ENCODE measurements around the gene SOCS2.

DNA sequence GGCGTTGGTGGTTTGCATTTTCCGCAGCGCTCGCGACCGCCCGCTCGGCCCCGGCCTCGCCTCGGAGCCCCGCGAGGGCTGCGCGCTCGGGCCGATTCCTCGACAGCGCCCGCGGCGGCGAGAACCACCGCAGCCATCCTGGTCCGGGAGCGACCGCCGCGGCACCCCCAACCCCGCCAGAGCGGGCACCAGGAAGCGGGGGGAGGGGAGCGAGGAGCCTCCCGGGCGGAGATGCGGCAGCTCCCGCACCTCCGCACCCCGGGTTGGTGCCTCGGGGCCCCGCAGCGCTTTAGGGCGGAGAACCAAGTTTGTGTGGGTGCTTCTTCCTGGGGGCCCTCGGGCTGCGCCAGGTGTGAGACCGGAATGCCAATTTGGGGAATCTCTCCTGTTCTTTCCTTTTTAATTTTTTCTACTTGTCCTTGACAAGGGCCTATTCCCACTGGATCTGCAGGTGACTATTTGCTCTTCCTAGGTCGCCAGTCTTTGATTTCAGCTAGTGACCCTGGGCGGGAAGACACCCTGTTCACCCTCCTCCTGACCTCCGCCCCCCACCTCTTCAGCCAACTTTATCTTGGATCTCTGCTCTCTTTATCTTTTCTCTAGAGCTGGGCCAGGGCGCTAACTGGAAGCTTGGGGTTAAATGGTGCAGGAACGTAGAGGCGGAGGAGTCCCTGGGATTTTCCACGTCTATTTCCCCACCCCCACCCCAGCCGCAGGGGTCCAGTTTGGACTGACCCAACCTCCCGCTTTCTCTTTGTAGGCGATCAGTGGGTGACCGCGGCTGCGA, at the start of gene SOCS2:
- TF ChIP-seq, protein P1, sequence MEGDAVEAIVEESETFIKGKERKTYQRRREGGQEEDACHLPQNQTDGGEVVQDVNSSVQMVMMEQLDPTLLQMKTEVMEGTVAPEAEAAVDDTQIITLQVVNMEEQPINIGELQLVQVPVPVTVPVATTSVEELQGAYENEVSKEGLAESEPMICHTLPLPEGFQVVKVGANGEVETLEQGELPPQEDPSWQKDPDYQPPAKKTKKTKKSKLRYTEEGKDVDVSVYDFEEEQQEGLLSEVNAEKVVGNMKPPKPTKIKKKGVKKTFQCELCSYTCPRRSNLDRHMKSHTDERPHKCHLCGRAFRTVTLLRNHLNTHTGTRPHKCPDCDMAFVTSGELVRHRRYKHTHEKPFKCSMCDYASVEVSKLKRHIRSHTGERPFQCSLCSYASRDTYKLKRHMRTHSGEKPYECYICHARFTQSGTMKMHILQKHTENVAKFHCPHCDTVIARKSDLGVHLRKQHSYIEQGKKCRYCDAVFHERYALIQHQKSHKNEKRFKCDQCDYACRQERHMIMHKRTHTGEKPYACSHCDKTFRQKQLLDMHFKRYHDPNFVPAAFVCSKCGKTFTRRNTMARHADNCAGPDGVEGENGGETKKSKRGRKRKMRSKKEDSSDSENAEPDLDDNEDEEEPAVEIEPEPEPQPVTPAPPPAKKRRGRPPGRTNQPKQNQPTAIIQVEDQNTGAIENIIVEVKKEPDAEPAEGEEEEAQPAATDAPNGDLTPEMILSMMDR (IDR thresholded peaks at IDR 0.05; ENCODE audit: low read length): no peak
- no peak for TF ChIP-seq EZH2 (IDR thresholded peaks at IDR 0.05; ENCODE audit: borderline replicate concordance, low read length)
